Keratinocyte (primary cell): ENCODE results near the gene MMP24OS. TPM values are rescaled to one million over a fixed set of nuclear protein-coding genes. Genes with fewer than 3 reads are reported as not detected.
"Not testable (repeated sequence)": the region's sequence is repeated elsewhere in the genome, so short reads cannot be mapped to it uniquely, and the experiment has no call there.

ENCODE experiments used
- DNase-seq: peaks from one replicate; pipeline ENCODE4 v3.0.0-alpha.2; 2011; ENCODE audit warnings: low read depth, missing footprints, low spot score
- FAIRE-seq: peaks from 2 replicates; lab custom pipeline; 2011; peaks lifted over from hg19 to GRCh38; lab: Jason Lieb, UNC
- H2AFZ ChIP-seq: 2 replicates; pipeline ENCODE4 v1.6.0; 2012; ENCODE audit warnings: low read length, control low read depth, inconsistent platforms; ENCODE audit not compliant: control insufficient read depth
- H3K27ac ChIP-seq: 2 replicates; pipeline ENCODE4 v1.5.1; 2011; ENCODE audit warnings: low read length; ENCODE audit not compliant: control insufficient read depth, insufficient read depth
- H3K27me3 ChIP-seq: 3 replicates; pipeline ENCODE4 v1.6.0; 2011; ENCODE audit warnings: low read length; ENCODE audit not compliant: control insufficient read depth, insufficient read depth; ENCODE audit errors: extremely low read depth
- H3K36me3 ChIP-seq, 2 experiments: 2 replicates in 1 of 2; 3 replicates in 1 of 2; pipeline ENCODE4 v1.5.1; 2011; ENCODE audit warnings: low read length in 2 of 2, mild to moderate bottlenecking in 1 of 2; ENCODE audit not compliant: control insufficient read depth in 2 of 2, insufficient read depth in 2 of 2; ENCODE audit errors: extremely low read depth in 1 of 2
- H3K4me1 ChIP-seq: 3 replicates; pipeline ENCODE4 v1.5.1; 2011; ENCODE audit warnings: low read length; ENCODE audit not compliant: control insufficient read depth, insufficient read depth; ENCODE audit errors: extremely low read depth
- H3K4me2 ChIP-seq: 3 replicates; pipeline ENCODE4 v1.6.0; 2011; ENCODE audit warnings: low read depth, low read length; ENCODE audit not compliant: control insufficient read depth, insufficient read depth; ENCODE audit errors: extremely low read depth
- H3K4me3 ChIP-seq, 3 experiments: fragments of 200-600 bp in 1 of 3; sonication (generic) in 1 of 3; 2 replicates in 2 of 3; 3 replicates in 1 of 3; pipeline ENCODE4 v1.5.1; 2011 to 2016; ENCODE audit warnings: low read length in 3 of 3, mild to moderate bottlenecking in 3 of 3, control low read depth in 2 of 3, inconsistent platforms in 1 of 3, low read depth in 1 of 3, mixed read lengths in 1 of 3, mixed run types in 1 of 3, moderate library complexity in 1 of 3; ENCODE audit not compliant: control insufficient read depth in 2 of 3, insufficient read depth in 2 of 3; ENCODE audit errors: extremely low read depth in 1 of 3
- H3K79me2 ChIP-seq: 2 replicates; pipeline ENCODE4 v1.6.0; 2012; ENCODE audit warnings: low read length; ENCODE audit not compliant: control insufficient read depth, insufficient read depth
- H3K9ac ChIP-seq: 3 replicates; pipeline ENCODE4 v1.6.0; 2011; ENCODE audit warnings: low read length; ENCODE audit not compliant: control insufficient read depth, insufficient read depth; ENCODE audit errors: extremely low read depth
- H3K9me1 ChIP-seq: 3 replicates; pipeline ENCODE4 v1.6.0; 2011; ENCODE audit warnings: low read length; ENCODE audit not compliant: control insufficient read depth, insufficient read depth; ENCODE audit errors: extremely low read depth
- H3K9me3 ChIP-seq: 2 replicates; pipeline ENCODE4 v1.5.1; 2012; ENCODE audit warnings: low read depth, low read length; ENCODE audit not compliant: control insufficient read depth
- H4K20me1 ChIP-seq: 3 replicates; pipeline ENCODE4 v1.6.0; 2011; ENCODE audit warnings: low read length; ENCODE audit not compliant: control insufficient read depth, insufficient read depth; ENCODE audit errors: extremely low read depth
- CTCF ChIP-seq, 3 experiments: IDR thresholded peaks in 1 of 3; conservative IDR thresholded peaks in 1 of 3; optimal IDR thresholded peaks in 1 of 3; 2 replicates in 2 of 3; 3 replicates in 1 of 3; pipeline versions ENCODE3 to v1.5.1; 2011; ENCODE audit warnings: low read length in 3 of 3, mild to moderate bottlenecking in 3 of 3, moderate library complexity in 2 of 3, control low read depth in 1 of 3, inconsistent platforms in 1 of 3; ENCODE audit not compliant: insufficient read depth in 2 of 3; ENCODE audit errors: extremely low read depth in 1 of 3
- EZH2 ChIP-seq: IDR thresholded peaks from one replicate; pipeline ENCODE4 v1.6.1; 2012; ENCODE audit warnings: inconsistent platforms, mild to moderate bottlenecking, low read length, moderate library complexity
- dilution Hi-C: fragments of 300-500 bp; cut with MboI; formaldehyde crosslinking; loops from one replicate; pipeline ENCODE4 v1.7.0; 2020; ENCODE audit warnings: low sequenced_read_pairs; ENCODE audit not compliant: extremely low pct_ligation_motif_present
- polyA plus RNA-seq, 5 experiments: library from polyadenylated mRNA; depleted of rRNA in 3 of 5; stranded (reverse) in 3 of 5; stranded (forward) in 1 of 5; unstranded in 1 of 5; fragments of >200 nt; gene quantifications; 1 replicate in 1 of 5; 2 replicates in 3 of 5; 3 replicates in 1 of 5; pipeline versions ENCODE4 v1.2.1 to v1.2.3, GENCODE V29; 2011 to 2012; ENCODE audit warnings: missing spikeins in 2 of 5, low read depth in 1 of 5, low replicate concordance in 1 of 5

MMP24OS gene
- polyA plus RNA-seq, 1 donor (not counting 4 experiments of a cell fraction or from before 2014, with no cell fraction given) = 19.5 TPM

GRCh38 chr20:35253010-35253409, 24.9 kb downstream of the MMP24OS start:
- FAIRE-seq = no peak
- TF ChIP-seq CTCF (optimal IDR thresholded peaks at IDR 0.05 in 1 of 3, IDR thresholded peaks at IDR 0.05 in 1 of 3, conservative IDR thresholded peaks at IDR 0.05 in 1 of 3; ENCODE audit: extremely low read depth in 1 of 3, insufficient read depth in 2 of 3, low read length in 3 of 3) (no peak), EZH2 (no peak)
- no peaks in the 10 kb centered on the region for H3K27me3 ChIP-seq
- no peak overlapping the region for H3K4me2 ChIP-seq
- no peak overlapping the region for H3K27ac ChIP-seq
- dilution Hi-C loops = no loop called here
- H4K20me1 ChIP-seq = no peaks in the 10 kb centered on the region
- H2AFZ ChIP-seq = no peak overlapping the region
- H3K9ac ChIP-seq = no peak overlapping the region
- H3K9me1 ChIP-seq = no peaks in the 10 kb centered on the region
- no peaks in the 10 kb centered on the region for H3K79me2 ChIP-seq
- no peak for DNase-seq
- H3K4me1 ChIP-seq = no peaks in the 10 kb centered on the region
- no peaks in the 10 kb centered on the region for H3K9me3 ChIP-seq
- H3K4me3 ChIP-seq = no peak overlapping the region
- H3K36me3 ChIP-seq = no peaks in the 10 kb centered on the region

- H2AFZ ChIP-seq, DNase-seq, dilution Hi-C loops: not testable (repeated sequence)
Measured at GRCh38 chr20:35252598-35252997, 25.3 kb downstream of the MMP24OS start.

GRCh38 chr20:35252037-35252461, 25.9 kb downstream of the MMP24OS start:
- H2AFZ ChIP-seq = no peak overlapping the region
- no peaks in the 10 kb centered on the region for H3K4me1 ChIP-seq
- no peak overlapping the region for H3K27ac ChIP-seq
- FAIRE-seq (no peak), DNase-seq (no peak)
- no peaks in the 10 kb centered on the region for H4K20me1 ChIP-seq
- H3K9ac ChIP-seq = no peak overlapping the region
- H3K79me2 ChIP-seq = no peaks in the 10 kb centered on the region
- no peaks in the 10 kb centered on the region for H3K36me3 ChIP-seq
- H3K27me3 ChIP-seq = no peaks in the 10 kb centered on the region
- no peak overlapping the region for H3K4me2 ChIP-seq
- dilution Hi-C loops = no loop called here
- no peaks in the 10 kb centered on the region for H3K9me3 ChIP-seq
- H3K9me1 ChIP-seq = no peaks in the 10 kb centered on the region
- H3K4me3 ChIP-seq = no peak overlapping the region
- TF ChIP-seq EZH2 = no peak
- TF ChIP-seq CTCF (optimal IDR thresholded peaks at IDR 0.05 in 1 of 3, IDR thresholded peaks at IDR 0.05 in 1 of 3, conservative IDR thresholded peaks at IDR 0.05 in 1 of 3; ENCODE audit: extremely low read depth in 1 of 3, insufficient read depth in 2 of 3, low read length in 3 of 3) = no peak

More at GRCh38 chr20:35252598-35252997, 25.3 kb downstream of the MMP24OS start:
- H3K4me1 ChIP-seq, H4K20me1 ChIP-seq, H3K4me3 ChIP-seq, H3K79me2 ChIP-seq, H3K36me3 ChIP-seq, H3K27ac ChIP-seq, FAIRE-seq, H3K9ac ChIP-seq, H3K9me1 ChIP-seq, H3K9me3 ChIP-seq, H3K27me3 ChIP-seq, H3K4me2 ChIP-seq: not testable (repeated sequence)
